ENCODE results near the gene GCNT3. TPM values are rescaled to one million over a fixed set of nuclear protein-coding genes. Genes with fewer than 3 reads are reported as not detected.

GCNT3 gene
- total and polyA plus RNA-seq, 2 of the 8 experiments (the other 6 are each of a cell fraction or from before 2014, with no cell fraction given), result not detected

- TF ChIP-seq BRCA1 (IDR thresholded peaks at IDR 0.05; ENCODE audit: low read depth, low read length), result no peak
- no peak for TF ChIP-seq POLR2A (IDR thresholded peaks at IDR 0.05; ENCODE audit: control extremely low read depth in 1 of 2, low read depth in 2 of 2, low read length in 2 of 2)
- no peak for TF ChIP-seq KDM4A (IDR thresholded peaks at IDR 0.05; ENCODE audit: low read depth, low read length, severe bottlenecking)
- TF ChIP-seq E2F6 (IDR thresholded peaks at IDR 0.05), result no peak
- no peak for TF ChIP-seq SP4 (IDR thresholded peaks at IDR 0.05; ENCODE audit: low read length)
- TF ChIP-seq SUZ12 (IDR thresholded peaks at IDR 0.05; ENCODE audit: low read length), result no peak
- TF ChIP-seq BCL11A (IDR thresholded peaks at IDR 0.05; ENCODE audit: low read depth in 2 of 2, low read length in 2 of 2), result no peak
- no peak for TF ChIP-seq USF2 (IDR thresholded peaks at IDR 0.05; ENCODE audit: low read length)
- no peak for TF ChIP-seq SIN3A (conservative IDR thresholded peaks at IDR 0.05 in 1 of 2, IDR thresholded peaks at IDR 0.05 in 1 of 2; ENCODE audit: low read depth in 1 of 2, low read length in 2 of 2)
Measured at GRCh38 chr15:59657635-59658125, 46.1 kb downstream of the GCNT3 start (continued).
